Cardiac fibroblast (primary cell): ENCODE results near the gene HS3ST5.
A peak's percentile ranks its signal among the peaks of the same experiment; 100 is the strongest.
"Not testable (repeated sequence)": the region's sequence is repeated elsewhere in the genome, so short reads cannot be mapped to it uniquely, and the experiment has no call there.

Source experiments
- DNase-seq, 2 donors: peaks; one replicate each; pipeline versions ENCODE4 v3.0.0 to v3.0.0-alpha.2; 2010; ENCODE audit warnings: low read depth in 2 of 2
- H3K4me3 ChIP-seq, 2 donors: replicated peaks in 1 of 2; 1 replicate in 1 of 2; 2 replicates in 1 of 2; pipeline ENCODE4 v1.5.1; 2011; ENCODE audit warnings: low read depth in 2 of 2, low read length in 2 of 2, mild to moderate bottlenecking in 2 of 2, moderate library complexity in 1 of 2
- TF ChIP-seq, protein P1 (sequence below): IDR thresholded peaks from one replicate; pipeline ENCODE4 v1.5.1; 2011; ENCODE audit warnings: low read depth, mild to moderate bottlenecking, low read length, inconsistent platforms

The HS3ST5 gene

DNA sequence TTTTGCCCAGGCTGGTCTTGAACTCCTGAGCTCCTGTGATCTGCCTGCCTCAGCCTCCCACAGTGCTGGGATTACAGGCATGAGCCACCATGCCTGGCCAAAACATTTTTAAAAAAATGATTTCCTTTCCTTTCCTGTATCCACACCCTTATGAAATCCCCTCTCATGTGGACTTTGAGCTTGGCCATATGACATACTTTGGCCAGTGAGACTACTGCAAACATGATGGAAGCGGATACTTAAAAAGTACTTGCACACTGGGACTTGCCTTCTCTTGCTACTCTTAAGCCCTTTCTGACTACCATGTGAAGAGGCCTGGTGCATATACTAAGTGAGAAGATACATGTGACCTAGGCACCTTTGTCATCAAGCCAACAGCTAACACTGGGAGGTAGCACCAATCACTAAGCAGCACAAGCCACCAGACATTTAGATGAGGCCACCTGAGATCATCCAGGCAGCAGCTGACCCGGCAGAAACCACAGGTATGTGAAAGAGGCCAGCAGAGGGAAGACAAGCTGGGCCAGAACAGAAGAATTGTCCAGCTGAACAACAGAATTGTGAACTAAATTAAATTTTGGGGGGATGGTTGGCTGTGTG lies 293.4 kb downstream of the HS3ST5 start:
- DNase-seq = no peak
- TF ChIP-seq, protein P1, sequence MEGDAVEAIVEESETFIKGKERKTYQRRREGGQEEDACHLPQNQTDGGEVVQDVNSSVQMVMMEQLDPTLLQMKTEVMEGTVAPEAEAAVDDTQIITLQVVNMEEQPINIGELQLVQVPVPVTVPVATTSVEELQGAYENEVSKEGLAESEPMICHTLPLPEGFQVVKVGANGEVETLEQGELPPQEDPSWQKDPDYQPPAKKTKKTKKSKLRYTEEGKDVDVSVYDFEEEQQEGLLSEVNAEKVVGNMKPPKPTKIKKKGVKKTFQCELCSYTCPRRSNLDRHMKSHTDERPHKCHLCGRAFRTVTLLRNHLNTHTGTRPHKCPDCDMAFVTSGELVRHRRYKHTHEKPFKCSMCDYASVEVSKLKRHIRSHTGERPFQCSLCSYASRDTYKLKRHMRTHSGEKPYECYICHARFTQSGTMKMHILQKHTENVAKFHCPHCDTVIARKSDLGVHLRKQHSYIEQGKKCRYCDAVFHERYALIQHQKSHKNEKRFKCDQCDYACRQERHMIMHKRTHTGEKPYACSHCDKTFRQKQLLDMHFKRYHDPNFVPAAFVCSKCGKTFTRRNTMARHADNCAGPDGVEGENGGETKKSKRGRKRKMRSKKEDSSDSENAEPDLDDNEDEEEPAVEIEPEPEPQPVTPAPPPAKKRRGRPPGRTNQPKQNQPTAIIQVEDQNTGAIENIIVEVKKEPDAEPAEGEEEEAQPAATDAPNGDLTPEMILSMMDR = no peak
- H3K4me3 ChIP-seq = no peak overlapping the region

DNA sequence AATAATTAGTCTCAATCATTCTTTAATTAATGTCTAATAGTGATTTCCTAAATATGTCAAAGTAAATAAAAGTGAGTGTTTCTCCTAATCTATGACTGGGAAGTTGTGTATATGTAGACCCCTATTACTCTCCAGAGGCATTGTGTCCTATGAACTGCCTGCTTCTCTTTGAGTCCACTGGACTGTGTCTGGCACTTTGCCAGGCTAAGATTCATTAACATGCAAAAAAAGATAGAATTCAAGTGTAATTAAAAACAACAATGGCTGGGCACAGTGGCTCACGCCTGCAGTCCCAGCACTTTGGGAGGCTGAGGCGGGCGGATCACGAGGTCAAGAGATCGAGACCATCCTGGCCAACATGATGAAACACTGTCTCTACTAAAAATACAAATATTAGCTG lies 298.3 kb downstream of the HS3ST5 start:
- DNase-seq = not testable (repeated sequence)

DNA sequence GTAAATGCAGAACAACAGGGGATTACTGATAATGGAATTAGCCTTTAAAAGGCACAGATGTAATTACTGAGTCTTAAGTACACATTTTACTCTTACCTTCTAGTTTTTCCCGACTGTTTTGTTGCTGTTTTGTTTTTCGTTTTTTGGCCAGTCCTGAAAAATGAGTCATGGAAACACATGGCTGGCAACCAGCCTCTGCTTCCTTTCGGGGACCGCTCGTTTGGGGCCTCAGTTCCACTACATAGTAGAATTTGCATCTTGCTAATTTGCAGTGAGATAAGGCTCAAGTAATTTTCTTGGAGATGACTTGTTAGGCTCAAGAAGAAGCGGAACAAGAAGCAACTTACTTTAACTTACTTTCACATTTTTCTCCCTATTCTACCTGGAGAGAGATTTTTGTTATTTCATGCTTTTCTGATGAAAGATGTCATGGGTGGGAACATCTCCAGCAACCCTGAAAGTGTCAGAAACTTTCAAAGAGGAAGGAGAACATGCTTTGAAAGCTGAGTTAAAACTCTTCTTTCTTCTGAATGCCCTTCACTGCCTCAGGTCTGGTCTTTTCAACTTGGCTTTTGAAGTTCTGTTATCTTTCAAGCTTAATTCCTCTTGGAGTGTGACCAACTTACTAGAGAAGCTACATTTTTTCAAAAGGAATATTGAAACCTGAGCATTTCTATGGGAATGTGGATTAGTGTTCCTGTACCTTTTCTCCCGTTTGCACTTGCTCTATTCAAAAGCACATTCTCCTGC lies 300.4 kb downstream of the HS3ST5 start:
- TF ChIP-seq, protein P1 = no peak
- DNase-seq = peak; percentile 42 to 44

More for the DNA sequence above, 298.3 kb downstream of the HS3ST5 start:
- not testable (repeated sequence) for H3K4me3 ChIP-seq

DNA sequence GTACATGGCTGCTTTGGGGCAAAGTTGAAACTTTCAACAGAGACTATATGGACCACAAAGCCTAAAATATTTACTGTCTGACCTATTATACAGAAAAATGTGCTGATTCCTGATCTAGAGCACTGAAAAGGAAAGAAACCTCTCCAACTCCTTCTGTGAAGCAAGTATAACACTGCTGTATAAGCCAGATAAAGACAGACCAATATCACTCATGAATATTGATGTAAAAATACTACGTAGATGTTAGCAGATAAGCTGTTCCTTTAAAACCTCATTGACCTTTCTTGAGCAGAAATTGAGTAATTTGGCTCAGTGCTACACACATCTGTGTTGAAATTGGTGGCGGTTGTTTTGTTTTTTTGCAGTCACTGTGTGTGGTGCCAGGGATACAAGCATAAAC lies 302.0 kb downstream of the HS3ST5 start:
- TF ChIP-seq, protein P1 = no peak
- no peak overlapping the region for H3K4me3 ChIP-seq
- peak; percentile 31 to 44 for DNase-seq

More for the DNA sequence above, 300.4 kb downstream of the HS3ST5 start:
- no peak overlapping the region for H3K4me3 ChIP-seq

DNA sequence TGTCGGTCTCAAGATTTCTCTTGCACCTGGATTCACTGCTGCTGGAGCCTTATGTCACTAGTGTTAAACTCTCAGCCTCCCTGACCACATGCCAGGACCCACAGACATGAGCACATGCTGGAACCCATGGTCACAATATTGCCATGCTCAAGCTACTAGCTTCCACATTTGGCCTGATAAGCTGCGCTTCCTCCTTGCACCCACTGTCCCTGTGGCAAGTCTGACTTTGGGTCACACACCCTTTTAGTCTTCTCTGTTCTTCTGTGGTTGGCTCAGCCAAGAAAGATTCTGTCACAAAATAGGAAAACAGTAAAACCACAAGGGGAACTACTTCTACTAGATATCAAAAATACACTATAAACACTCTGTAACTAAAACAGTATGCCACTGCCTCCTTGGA lies 303.0 kb downstream of the HS3ST5 start:
- H3K4me3 ChIP-seq = no peak overlapping the region
- TF ChIP-seq, protein P1 = no peak
- DNase-seq = no peak

DNA sequence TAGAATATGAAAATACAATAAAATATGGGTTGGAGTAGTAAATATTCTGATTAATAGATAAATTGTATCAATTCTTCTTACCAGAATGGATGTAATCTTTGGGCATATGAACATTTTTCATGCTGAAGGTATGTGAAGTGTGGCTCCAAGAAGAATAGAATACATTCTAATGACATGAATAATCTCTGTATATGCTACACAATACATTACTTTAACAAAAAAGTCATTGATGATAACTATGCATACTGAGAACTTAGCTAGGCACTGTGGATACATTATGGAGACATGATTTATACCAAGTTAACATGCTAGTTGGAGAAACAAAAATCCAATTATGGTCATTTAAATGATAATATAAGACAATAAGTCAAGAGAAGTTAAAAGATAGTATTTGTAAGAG lies 309.2 kb downstream of the HS3ST5 start:
- no peak overlapping the region for H3K4me3 ChIP-seq
- TF ChIP-seq, protein P1 = no peak
- DNase-seq = peak in 1 of 2 donors; percentile 29

DNA sequence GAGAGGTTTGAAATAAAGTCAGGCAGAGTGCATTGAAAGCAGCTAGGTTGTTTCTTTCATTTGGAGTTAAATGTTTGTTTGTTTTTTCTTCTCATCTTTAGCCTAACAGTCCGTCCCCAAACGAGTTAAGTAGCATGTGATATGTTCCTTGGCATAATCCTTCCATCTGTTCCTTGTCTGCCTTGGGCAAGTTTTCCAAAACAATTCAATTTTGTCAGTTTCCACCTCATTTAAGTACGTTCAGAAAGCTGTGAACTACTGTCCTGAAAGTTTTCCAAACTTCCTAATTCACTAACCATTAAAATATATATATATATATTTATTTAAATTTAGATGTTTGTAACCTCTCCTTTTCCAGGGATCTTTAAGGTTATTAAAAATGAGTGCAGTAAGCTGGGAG lies 310.1 kb downstream of the HS3ST5 start:
- no peak overlapping the region for H3K4me3 ChIP-seq
- no peak for DNase-seq
- TF ChIP-seq, protein P1 = no peak
